GM21381 (cell line): Measurements from ENCODE around the gene ERBIN.
"Not testable (repeated sequence)": the region's sequence is repeated elsewhere in the genome, so short reads cannot be mapped to it uniquely, and the experiment has no call there.

ENCODE experiments used
- ATAC-seq: cut with Tn5 transposase; IDR thresholded peaks from one replicate; pipeline ENCODE4 v1.9.1; 2021; ENCODE audit warnings: mild to moderate bottlenecking, moderate library complexity; ENCODE audit not compliant: unreplicated experiment

Gene ERBIN, protein sequence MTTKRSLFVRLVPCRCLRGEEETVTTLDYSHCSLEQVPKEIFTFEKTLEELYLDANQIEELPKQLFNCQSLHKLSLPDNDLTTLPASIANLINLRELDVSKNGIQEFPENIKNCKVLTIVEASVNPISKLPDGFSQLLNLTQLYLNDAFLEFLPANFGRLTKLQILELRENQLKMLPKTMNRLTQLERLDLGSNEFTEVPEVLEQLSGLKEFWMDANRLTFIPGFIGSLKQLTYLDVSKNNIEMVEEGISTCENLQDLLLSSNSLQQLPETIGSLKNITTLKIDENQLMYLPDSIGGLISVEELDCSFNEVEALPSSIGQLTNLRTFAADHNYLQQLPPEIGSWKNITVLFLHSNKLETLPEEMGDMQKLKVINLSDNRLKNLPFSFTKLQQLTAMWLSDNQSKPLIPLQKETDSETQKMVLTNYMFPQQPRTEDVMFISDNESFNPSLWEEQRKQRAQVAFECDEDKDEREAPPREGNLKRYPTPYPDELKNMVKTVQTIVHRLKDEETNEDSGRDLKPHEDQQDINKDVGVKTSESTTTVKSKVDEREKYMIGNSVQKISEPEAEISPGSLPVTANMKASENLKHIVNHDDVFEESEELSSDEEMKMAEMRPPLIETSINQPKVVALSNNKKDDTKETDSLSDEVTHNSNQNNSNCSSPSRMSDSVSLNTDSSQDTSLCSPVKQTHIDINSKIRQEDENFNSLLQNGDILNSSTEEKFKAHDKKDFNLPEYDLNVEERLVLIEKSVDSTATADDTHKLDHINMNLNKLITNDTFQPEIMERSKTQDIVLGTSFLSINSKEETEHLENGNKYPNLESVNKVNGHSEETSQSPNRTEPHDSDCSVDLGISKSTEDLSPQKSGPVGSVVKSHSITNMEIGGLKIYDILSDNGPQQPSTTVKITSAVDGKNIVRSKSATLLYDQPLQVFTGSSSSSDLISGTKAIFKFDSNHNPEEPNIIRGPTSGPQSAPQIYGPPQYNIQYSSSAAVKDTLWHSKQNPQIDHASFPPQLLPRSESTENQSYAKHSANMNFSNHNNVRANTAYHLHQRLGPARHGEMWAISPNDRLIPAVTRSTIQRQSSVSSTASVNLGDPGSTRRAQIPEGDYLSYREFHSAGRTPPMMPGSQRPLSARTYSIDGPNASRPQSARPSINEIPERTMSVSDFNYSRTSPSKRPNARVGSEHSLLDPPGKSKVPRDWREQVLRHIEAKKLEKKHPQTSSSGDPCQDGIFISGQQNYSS (N-terminal part only)

GRCh38 chr5:65926276-65926783 lies at the start of gene ERBIN:
Gene ERBIN (plus strand): TSS chr5:65926575. CDS start chr5:65992719, 66,144 bp downstream.
- ATAC-seq = peak; percentile 23

GRCh38 chr5:65876970-65877369 lies 49.4 kb upstream of the ERBIN start:
- no peak for ATAC-seq

GRCh38 chr5:65879668-65880256 lies 46.6 kb upstream of the ERBIN start:
- ATAC-seq = not testable (repeated sequence)

- no peak for ATAC-seq
Observed at GRCh38 chr5:65880496-65881072, 45.8 kb upstream of the ERBIN start.

GRCh38 chr5:65882278-65882677 lies 44.1 kb upstream of the ERBIN start:
- no peak for ATAC-seq

- ATAC-seq = no peak
Observed at GRCh38 chr5:65883461-65883860, 42.9 kb upstream of the ERBIN start.

GRCh38 chr5:65886387-65886786 lies 40.0 kb upstream of the ERBIN start:
- ATAC-seq = no peak

GRCh38 chr5:65892024-65892423 lies 34.4 kb upstream of the ERBIN start:
- ATAC-seq = not testable (repeated sequence)

DNA sequence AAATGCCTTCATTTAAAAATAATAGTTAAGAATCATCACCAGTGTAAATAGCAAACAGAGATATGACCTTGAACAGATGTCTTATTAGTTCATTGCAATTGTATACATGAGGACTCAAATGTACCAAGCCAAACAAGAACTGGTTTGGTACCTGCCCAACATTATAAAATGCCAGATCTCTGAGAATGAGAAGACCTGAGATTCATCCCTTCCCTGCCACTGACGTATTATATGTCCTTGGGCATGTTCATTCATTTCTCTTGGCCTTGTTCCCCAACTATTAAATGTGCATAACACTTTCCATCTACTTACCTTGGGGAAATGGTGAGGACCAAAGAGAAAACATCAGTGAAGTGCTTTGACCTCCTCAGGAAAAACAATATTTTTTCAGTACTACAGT lies 33.6 kb upstream of the ERBIN start:
- no peak for ATAC-seq

DNA sequence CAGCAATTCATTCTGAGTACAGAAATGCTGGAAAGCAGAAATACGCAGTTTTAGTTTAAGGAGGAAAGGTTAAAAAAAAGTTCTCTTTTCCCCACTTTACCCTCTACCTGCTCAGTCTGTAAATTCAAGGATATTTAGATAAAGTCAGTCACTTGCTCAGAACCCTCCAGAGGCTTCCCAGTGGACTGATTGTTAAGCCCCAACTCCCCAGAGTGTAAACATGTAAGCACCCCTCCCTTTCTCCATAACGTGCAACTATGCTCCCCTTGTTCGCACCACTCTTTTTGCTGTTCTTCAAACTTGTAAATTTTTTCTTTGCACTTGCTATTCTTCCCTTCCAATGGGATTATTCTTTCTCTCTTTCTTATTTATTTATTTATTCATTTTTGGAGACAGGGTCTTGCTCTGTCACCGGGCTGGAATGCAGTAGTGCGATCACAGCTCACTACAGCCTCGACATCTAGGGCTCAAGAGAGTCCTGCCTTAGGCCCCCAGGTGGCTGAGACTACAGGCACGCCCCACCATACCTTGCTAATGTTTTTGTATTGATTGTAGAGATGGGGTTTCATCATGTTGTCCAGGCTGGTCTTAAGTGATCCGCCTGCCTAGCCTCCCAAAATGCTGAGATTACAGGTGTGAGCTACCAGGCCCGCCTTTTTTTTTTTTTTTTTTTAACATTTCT lies 32.5 kb upstream of the ERBIN start:
- ATAC-seq = no peak

DNA sequence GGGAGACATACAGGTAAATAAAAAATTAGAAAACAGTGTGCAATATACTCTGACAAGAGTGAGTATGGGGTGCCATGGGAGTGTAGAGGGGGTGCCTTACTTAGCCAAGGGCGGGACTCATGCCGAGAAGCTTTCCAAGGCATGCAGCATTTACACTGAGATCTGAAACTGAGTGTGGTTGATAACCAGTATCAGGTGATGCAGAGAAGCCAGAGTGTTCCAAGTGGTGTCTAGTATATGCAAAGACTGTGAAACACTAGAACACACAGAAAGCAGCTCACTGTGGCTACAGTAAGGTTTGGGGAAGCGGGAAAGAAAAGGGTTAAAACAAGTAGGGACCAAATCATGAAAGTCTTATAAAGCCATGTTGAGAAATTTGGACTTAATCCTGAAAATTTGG lies 30.5 kb upstream of the ERBIN start:
- no peak for ATAC-seq

DNA sequence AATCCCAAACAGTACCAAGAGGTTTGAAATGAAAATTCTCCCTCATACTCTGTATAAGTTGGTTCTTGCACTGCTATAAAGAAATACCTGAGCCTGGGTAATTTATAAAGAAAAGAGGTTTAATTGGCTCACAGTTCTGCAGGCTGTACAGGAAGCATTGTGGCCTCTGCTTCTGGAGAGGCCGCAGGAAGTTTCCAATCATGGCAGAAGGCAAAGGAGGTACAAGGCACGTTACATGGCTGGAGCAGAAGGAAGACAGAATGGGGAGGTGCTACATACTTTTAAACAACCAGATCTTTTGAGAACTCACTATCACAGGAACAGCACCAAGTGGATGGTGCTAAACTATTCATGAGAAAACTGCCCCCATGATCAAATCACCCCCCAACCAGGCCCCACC lies 25.6 kb upstream of the ERBIN start:
- no peak for ATAC-seq

DNA sequence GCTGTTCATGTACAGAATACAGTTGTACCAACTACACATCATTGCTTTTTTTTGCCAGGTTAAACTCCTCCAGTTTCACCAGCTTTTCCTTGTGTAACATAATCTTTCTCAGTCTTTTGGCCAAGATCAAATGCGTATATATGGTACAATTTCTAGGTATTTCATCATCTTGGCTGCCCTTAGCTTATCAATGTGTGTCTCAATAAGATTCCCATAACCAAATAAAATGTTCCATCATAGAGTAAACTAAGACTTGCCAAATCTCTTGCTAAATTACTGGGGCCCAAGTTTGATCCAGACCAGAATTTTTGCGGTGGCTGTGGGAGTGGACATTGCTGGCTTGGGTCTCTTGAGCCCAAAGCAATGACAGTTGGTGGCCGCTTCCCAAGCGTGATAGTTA lies 24.3 kb upstream of the ERBIN start:
- no peak for ATAC-seq

DNA sequence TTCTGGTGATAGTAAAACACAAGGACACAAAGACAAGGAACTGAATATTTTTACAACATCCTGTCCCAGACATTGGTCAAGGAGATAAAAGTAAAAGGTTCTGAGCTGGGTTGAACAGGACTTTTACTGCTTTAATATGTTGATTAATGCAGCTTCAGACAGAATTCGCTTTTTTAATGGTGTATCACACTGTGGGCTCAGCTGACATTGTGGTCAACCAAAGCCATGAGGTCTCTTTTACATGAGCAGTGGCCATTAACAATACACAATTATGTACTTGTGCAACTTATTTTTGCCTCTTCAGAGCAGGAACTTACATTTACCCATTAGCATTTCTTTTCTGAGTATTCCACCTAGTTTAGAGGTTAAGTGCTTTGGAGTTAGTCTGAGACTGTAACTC lies 22.8 kb upstream of the ERBIN start:
- ATAC-seq = no peak

GRCh38 chr5:65906256-65906655 lies 20.1 kb upstream of the ERBIN start:
- no peak for ATAC-seq

DNA sequence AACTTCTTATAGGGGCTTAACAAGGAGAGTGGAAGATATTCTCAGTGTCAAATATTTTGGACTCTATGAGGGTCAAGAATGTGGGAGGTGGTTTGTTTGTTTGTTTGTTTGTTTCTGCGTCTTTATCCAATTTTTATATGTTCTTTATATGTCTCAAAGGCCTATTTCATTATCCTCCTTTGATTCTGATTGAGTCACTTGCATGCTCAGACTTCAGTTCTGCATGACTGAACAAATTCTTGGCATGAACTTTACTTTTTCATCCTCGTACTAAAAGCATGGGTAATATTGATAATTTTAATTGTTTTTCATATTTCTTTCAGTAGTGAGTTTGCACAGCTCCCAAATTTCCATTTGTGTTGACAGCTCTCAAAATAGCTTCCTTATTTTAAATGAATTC lies 19.2 kb upstream of the ERBIN start:
- no peak for ATAC-seq

DNA sequence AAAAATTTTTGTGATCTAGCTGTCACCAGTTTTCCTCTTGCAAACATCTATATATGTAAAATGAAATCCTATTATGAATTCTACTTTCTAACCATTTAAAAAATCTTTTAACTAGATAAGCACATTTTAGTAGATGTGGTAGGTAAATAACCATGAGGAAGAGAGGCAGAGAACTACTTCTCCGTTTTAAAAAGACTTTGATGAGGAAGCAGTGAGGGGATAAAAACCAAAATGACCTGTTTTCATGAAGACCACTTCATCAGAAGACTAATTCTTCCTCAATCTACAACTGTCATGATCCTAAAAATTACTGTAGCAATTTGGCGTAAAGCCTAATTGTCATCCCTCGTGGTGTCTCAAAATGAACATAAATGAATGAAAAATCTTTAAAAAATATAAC lies 15.7 kb upstream of the ERBIN start:
- ATAC-seq = no peak

DNA sequence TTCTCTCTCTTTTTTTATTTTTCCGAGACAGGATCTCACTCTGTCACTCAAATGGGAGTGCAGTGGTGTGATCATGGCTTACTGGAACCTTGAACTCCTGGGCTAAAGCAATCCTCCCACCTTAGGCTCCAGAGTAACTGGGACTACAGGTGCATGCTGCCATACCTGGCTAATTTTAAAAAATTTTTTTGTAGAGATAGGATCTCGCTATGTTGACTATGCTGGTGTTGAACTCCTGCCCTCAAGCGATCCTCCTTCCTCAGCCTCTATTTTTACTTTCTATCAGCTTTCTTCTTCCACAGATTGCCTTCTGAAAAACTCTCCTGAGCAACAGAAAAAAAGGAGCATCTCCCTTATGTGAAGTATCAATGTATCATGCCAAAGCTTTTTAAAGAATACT lies 14.1 kb upstream of the ERBIN start:
- ATAC-seq = no peak

DNA sequence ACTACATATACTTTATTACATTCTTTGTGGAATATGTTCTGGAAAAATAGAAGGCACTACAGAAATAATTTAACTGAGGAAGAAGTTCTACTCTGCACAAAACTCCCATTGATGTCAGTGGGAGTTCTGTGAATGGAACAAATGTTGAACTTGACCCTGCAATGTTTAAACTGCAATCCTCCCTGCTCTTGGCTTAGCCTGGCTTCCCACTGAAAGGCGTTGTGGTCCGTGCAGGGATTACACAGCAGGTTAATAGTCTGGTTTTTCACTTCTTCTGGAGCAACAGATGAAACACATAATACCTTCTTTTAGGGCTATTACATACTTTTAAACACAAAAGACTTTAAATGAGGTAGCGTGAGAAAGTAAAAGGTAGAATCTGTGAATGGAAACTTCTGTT lies 12.9 kb upstream of the ERBIN start:
- no peak for ATAC-seq
